Gastroesophageal sphincter (tissue), 4 donors: ENCODE data around the gene OR5C1. TPM values are rescaled to one million over a fixed set of nuclear protein-coding genes. Genes with fewer than 3 reads are reported as not detected.
"Not testable (repeated sequence)": the region's sequence is repeated elsewhere in the genome, so short reads cannot be mapped to it uniquely, and the experiment has no call there.

ENCODE experiments used
- ATAC-seq: fragments of 150-250 bp; one replicate; pipeline ENCODE4 v1.9.1; 2016; ENCODE audit warnings: mild to moderate bottlenecking, moderate library complexity
- H3K27ac ChIP-seq, 4 donors: fragments of 200-600 bp; sonication (generic) in 3 of 4; 1 replicate in 3 of 4; 2 replicates in 1 of 4; pipeline ENCODE4 v1.5.1; 2016 to 2019
- H3K27me3 ChIP-seq: fragments of 200-600 bp; sonication (generic); one replicate; pipeline ENCODE4 v1.5.1; 2019
- H3K36me3 ChIP-seq, 2 donors: fragments of 200-600 bp; sonication (generic); one replicate each; pipeline ENCODE4 v1.5.1; 2019; ENCODE audit warnings: control low read depth in 1 of 2
- H3K4me1 ChIP-seq, 3 donors: fragments of 200-600 bp; sonication (generic); 1 replicate in 2 of 3; 2 replicates in 1 of 3; pipeline ENCODE4 v1.5.1; 2016 to 2019; ENCODE audit warnings: control low read depth in 2 of 3
- H3K4me3 ChIP-seq, 2 donors: fragments of 200-600 bp; sonication (generic); one replicate each; pipeline ENCODE4 v1.5.1; 2019; ENCODE audit warnings: mild to moderate bottlenecking in 1 of 2, moderate library complexity in 1 of 2
- H3K9me3 ChIP-seq, 3 donors: fragments of 200-600 bp; sonication (generic); one replicate each; pipeline ENCODE4 v1.5.1; 2017 to 2019; ENCODE audit warnings: control low read depth in 2 of 3
- CTCF ChIP-seq, 4 experiments: fragments of 200-600 bp in 2 of 4; fragments of 450-650 bp in 2 of 4; sonication (generic) in 1 of 4; IDR thresholded peaks; one replicate each; pipeline ENCODE4 v1.5.1; 2017 to 2019; ENCODE audit warnings: antibody characterized with exemption in 4 of 4, mild to moderate bottlenecking in 2 of 4, moderate library complexity in 2 of 4
- EP300 ChIP-seq: sonication (generic); formaldehyde crosslinking; IDR thresholded peaks from one replicate; pipeline ENCODE4 v1.6.1; 2017; ENCODE audit warnings: antibody characterized with exemption, mild to moderate bottlenecking
- POLR2A ChIP-seq, 2 donors: fragments of 450-650 bp; IDR thresholded peaks; one replicate each; pipeline ENCODE4 v1.6.1; 2017; ENCODE audit warnings: antibody characterized with exemption in 2 of 2, mild to moderate bottlenecking in 2 of 2, moderate library complexity in 1 of 2
- POLR2AphosphoS5 ChIP-seq: sonication (generic); formaldehyde crosslinking; IDR thresholded peaks from one replicate; pipeline ENCODE4 v1.6.1; 2017; ENCODE audit warnings: antibody characterized with exemption
- WGBS, 2 donors: methylation state at CpG; one replicate each; pipeline ENCODE4 v1.1.5; 2018; ENCODE audit warnings: low coverage in 1 of 2; 5-methylcytosine and 5-hydroxymethylcytosine counted together
- total RNA-seq, 4 donors: library from RNA; depleted of rRNA; stranded (reverse); fragments of >200 nt; gene quantifications; one replicate each; pipeline ENCODE4 v1.1.0, GENCODE V29; 2016

Gene OR5C1
- total RNA-seq, 4 donors from 2014 or later, result not detected

- H3K36me3 ChIP-seq, result no peaks in the 10 kb centered on the region
- WGBS, 2 donors, result 49% methylated on average over 4 of the region's 4 CpGs; no CpG with 5 or more reads in 1 of the 2 donors
- no peaks in the 10 kb centered on the region for H3K9me3 ChIP-seq
- no peak overlapping the region for H3K4me3 ChIP-seq
- H3K4me1 ChIP-seq, result no peaks in the 10 kb centered on the region
- no peaks in the 10 kb centered on the region for H3K27me3 ChIP-seq
- no peak for TF ChIP-seq EP300
- no peak for TF ChIP-seq POLR2AphosphoS5
- TF ChIP-seq POLR2A (IDR thresholded peaks at IDR 0.05), result no peak
- TF ChIP-seq CTCF (IDR thresholded peaks at IDR 0.05), result no peak
- H3K27ac ChIP-seq, result no peak overlapping the region
- no peak for ATAC-seq
These were observed 46.6 kb downstream of the OR5C1 start for GRCh38 chr9:122835313-122835731.

DNA sequence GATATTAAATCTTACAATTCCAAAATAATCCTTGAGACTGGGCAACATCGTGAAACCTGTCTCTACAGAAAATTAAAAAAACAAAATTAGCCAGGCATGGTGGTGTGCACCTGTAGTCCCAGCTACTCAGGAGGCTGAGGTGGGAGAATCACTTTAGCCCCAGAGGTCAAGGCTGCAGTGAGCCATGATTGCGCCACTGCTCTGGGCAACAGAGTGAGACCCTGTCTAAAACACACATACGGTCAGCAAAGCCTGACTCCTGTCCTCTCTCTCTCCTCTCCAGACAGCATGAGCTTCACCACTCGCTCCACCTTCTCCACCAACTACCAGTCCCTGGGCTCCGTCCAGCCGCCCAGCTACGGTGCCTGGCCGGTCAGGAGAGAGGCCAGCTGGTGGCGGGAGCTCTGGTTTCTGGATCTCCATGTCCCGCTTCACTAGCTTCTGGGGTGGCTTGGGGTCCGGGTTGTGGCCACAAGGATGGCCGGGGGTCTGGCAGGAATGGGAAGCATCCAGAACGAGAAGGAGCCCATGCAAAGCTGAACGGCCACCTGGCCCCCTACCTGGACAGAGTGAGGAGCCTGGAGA lies 48.6 kb downstream of the OR5C1 start:
- Histone ChIP-seq H3K9me3 (no peaks in the 10 kb centered on the region), H3K36me3 (no peaks in the 10 kb centered on the region), H3K4me1 (no peaks in the 10 kb centered on the region), H3K27me3 (no peaks in the 10 kb centered on the region), H3K27ac (no peak overlapping the region), H3K4me3 (no peak overlapping the region)
- no peak for ATAC-seq
- WGBS, 2 donors, result 80 to 95% methylated on average over 3 of the region's 14 CpGs
- no peak for TF ChIP-seq EP300
- no peak for TF ChIP-seq POLR2A (IDR thresholded peaks at IDR 0.05)
- TF ChIP-seq POLR2AphosphoS5, result no peak
- TF ChIP-seq CTCF (IDR thresholded peaks at IDR 0.05), result no peak

DNA sequence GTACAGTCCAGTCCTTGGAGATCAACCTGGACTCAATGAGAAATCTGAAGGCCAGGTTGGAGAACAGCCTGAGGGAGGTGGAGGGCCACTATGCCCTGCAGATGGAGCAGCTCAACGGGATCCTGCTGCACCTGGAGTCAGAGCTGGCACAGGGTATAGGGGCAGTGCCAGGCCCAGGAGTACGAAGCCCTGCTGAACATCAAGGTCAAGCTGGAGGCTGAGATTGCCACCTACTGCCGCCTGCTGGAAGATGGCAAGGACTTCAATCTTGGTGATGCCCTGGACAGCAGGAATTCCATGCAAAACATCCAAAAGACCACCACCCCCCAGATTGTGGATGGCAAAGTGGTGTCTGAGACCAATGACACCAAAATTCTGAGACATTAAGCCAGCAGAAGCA lies 49.7 kb downstream of the OR5C1 start:
- not testable (repeated sequence) for H3K9me3 ChIP-seq, ATAC-seq, H3K36me3 ChIP-seq, H3K27me3 ChIP-seq, H3K4me3 ChIP-seq, H3K4me1 ChIP-seq, H3K27ac ChIP-seq
- 60 to 83% methylated on average over 1 of the region's 3 CpGs for WGBS, 2 donors

Other genes with a start within 250 kb of the OR5C1 start
- not detected for gene OR1N2, start 235.8 kb upstream of the OR5C1 start, total RNA-seq
- gene OR1L8, start 205.5 kb upstream of the OR5C1 start, total RNA-seq, result not detected
- not detected for gene OR1Q1, start 174.2 kb upstream of the OR5C1 start, total RNA-seq
- not detected for gene OR1B1, start 131.3 kb upstream of the OR5C1 start, total RNA-seq
- gene OR1L1, start 127.2 kb upstream of the OR5C1 start, total RNA-seq, result not detected
- not detected for gene OR1L3, start 113.8 kb upstream of the OR5C1 start, total RNA-seq
- gene OR1L4, start 64.9 kb upstream of the OR5C1 start, total RNA-seq, result not detected
- not detected for gene OR1L6, start 46.6 kb upstream of the OR5C1 start, total RNA-seq
- gene OR1K1, start 11.2 kb downstream of the OR5C1 start, total RNA-seq, result not detected
- gene PDCL, start 39.7 kb downstream of the OR5C1 start, total RNA-seq, result 10 to 100 TPM; 15.3 to 24.4 (median 17.3) TPM
- 10 to 100 TPM; 50.6 to 70.7 (median 68.7) TPM for gene RC3H2, start 116.4 kb downstream of the OR5C1 start, total RNA-seq
- 10 to 100 TPM in 2 of 4 donors, 1 to 10 TPM in 2; 7.4 to 10.9 (median 9.8) TPM for gene ZBTB6, start 124.4 kb downstream of the OR5C1 start, total RNA-seq
- gene ZBTB26, start 142.6 kb downstream of the OR5C1 start, total RNA-seq, result 10 to 100 TPM in 2 of 4 donors, 1 to 10 TPM in 2; 9.2 to 14.0 (median 10.8) TPM
- 100 to 1,000 TPM in 1 of 4 donors, 10 to 100 TPM in 3; 61.2 to 139 (median 82.9) TPM for gene RABGAP1, start 152.1 kb downstream of the OR5C1 start, total RNA-seq
- gene GPR21, start 244.7 kb downstream of the OR5C1 start, total RNA-seq, result 1 to 10 TPM in 3 of 4 donors, under 1 TPM in 1; 0.39 to 4.2 (median 3.2) TPM